ENCODE results near the gene ADCY7. TPM values are rescaled to one million over a fixed set of nuclear protein-coding genes. Genes with fewer than 3 reads are reported as not detected.

Gene ADCY7
- total RNA-seq, 1 donor from 2014 or later: 16.7 TPM

DNA sequence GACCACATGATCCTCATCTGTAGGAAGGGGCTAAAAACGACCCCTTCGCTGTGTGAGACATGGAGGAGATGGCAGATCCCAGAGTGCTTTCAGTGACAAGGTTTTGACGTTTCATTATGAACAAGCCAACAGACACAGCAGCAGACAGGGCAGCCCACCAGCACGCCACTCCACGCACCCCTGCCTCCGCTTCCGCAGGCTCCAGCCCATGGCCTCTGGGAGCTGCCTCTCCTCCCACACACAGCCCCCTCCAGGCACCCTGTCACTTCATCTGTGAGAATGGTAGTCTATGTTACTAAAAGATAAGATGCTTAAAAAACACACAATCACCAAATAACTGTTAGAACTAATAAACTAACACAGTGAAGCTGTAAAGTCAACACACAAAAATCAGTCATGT is 12.3 kb upstream of the ADCY7 start:
- no peak for DNase-seq
- TF ChIP-seq, protein P1, sequence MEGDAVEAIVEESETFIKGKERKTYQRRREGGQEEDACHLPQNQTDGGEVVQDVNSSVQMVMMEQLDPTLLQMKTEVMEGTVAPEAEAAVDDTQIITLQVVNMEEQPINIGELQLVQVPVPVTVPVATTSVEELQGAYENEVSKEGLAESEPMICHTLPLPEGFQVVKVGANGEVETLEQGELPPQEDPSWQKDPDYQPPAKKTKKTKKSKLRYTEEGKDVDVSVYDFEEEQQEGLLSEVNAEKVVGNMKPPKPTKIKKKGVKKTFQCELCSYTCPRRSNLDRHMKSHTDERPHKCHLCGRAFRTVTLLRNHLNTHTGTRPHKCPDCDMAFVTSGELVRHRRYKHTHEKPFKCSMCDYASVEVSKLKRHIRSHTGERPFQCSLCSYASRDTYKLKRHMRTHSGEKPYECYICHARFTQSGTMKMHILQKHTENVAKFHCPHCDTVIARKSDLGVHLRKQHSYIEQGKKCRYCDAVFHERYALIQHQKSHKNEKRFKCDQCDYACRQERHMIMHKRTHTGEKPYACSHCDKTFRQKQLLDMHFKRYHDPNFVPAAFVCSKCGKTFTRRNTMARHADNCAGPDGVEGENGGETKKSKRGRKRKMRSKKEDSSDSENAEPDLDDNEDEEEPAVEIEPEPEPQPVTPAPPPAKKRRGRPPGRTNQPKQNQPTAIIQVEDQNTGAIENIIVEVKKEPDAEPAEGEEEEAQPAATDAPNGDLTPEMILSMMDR (IDR thresholded peaks at IDR 0.05; ENCODE audit: partially characterized antibody, unreplicated experiment): no peak
- Mint-ChIP-seq H3K27ac (ENCODE audit: unreplicated experiment) (peak overlapping the region; percentile 10), H3K36me3 (ENCODE audit: unreplicated experiment) (no peaks in the 10 kb centered on the region), H3K27me3 (ENCODE audit: unreplicated experiment) (no peaks in the 10 kb centered on the region), H3K4me1 (ENCODE audit: low read depth, unreplicated experiment) (peaks cover 13% of the 10 kb centered on the region), H3K4me3 (ENCODE audit: unreplicated experiment) (no peak overlapping the region), H3K9me3 (ENCODE audit: unreplicated experiment) (peaks cover 2% of the 10 kb centered on the region)

- Mint-ChIP-seq H3K36me3 (ENCODE audit: unreplicated experiment) (no peaks in the 10 kb centered on the region), H3K9me3 (ENCODE audit: unreplicated experiment) (peaks cover 6% of the 10 kb centered on the region), H3K4me1 (ENCODE audit: low read depth, unreplicated experiment) (peaks cover 23% of the 10 kb centered on the region), H3K4me3 (ENCODE audit: unreplicated experiment) (no peak overlapping the region), H3K27ac (ENCODE audit: unreplicated experiment) (no peak overlapping the region), H3K27me3 (ENCODE audit: unreplicated experiment) (no peaks in the 10 kb centered on the region)
- TF ChIP-seq, protein P1 (IDR thresholded peaks at IDR 0.05; ENCODE audit: partially characterized antibody, unreplicated experiment): no peak
- no peak for DNase-seq
Observed at GRCh38 chr16:50255538-50255937, 10.8 kb upstream of the ADCY7 start.

DNA sequence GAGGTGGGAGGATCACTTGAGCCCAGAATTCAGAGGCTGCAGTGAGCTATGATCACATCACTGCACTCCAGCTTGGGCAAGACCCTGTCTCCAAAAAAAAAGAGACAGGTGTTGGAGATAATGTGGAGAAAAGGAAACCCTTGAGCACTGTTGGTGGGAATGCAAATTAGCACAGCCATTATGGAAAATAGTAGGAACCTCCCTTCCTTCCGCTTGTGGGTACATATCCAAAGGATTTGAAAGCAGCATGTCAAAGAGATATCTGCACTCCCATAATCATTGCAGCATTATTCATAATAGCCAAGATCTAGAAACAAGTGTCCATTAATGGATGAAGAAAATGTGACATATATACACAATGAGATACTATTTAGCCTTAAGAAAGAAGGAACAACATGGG is 9.7 kb upstream of the ADCY7 start:
- Mint-ChIP-seq H3K4me3 (ENCODE audit: unreplicated experiment) (no peak overlapping the region), H3K27ac (ENCODE audit: unreplicated experiment) (no peak overlapping the region), H3K4me1 (ENCODE audit: low read depth, unreplicated experiment) (peaks cover 23% of the 10 kb centered on the region), H3K9me3 (ENCODE audit: unreplicated experiment) (peaks cover 8% of the 10 kb centered on the region), H3K36me3 (ENCODE audit: unreplicated experiment) (no peaks in the 10 kb centered on the region), H3K27me3 (ENCODE audit: unreplicated experiment) (no peaks in the 10 kb centered on the region)
- TF ChIP-seq, protein P1 (IDR thresholded peaks at IDR 0.05; ENCODE audit: partially characterized antibody, unreplicated experiment): no peak
- no peak for DNase-seq

DNA sequence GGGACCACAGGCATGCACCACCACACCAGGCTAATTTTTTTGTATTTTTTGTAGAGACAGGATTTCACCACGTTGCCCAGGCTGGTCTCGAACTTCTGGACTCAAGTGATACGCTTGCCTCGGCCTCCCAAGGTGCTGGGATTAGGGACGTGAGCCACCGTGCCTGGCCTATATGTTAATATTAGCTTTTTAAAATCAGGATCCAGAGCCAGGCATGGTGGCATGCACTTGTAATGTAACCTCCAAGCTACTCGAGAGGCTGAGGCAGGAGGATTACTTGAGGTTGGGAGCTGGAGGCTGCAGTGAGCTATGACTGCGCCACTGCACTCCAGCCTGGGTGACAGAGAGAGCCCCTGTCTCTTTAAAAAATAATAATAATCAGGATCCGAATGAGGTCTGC is 8.5 kb upstream of the ADCY7 start:
- no peak for DNase-seq
- Mint-ChIP-seq H3K9me3 (ENCODE audit: unreplicated experiment) (peaks cover 8% of the 10 kb centered on the region), H3K27ac (ENCODE audit: unreplicated experiment) (no peak overlapping the region), H3K36me3 (ENCODE audit: unreplicated experiment) (no peaks in the 10 kb centered on the region), H3K27me3 (ENCODE audit: unreplicated experiment) (peaks cover 7% of the 10 kb centered on the region), H3K4me1 (ENCODE audit: low read depth, unreplicated experiment) (peaks cover 24% of the 10 kb centered on the region), H3K4me3 (ENCODE audit: unreplicated experiment) (no peak overlapping the region)
- TF ChIP-seq, protein P1 (IDR thresholded peaks at IDR 0.05; ENCODE audit: partially characterized antibody, unreplicated experiment): no peak

GRCh38 chr16:50259334-50260205 is 6.8 kb upstream of the ADCY7 start:
- peak; percentile 34 for DNase-seq
- peak overlapping the region; percentile 83 for H3K27ac Mint-ChIP-seq (ENCODE audit: unreplicated experiment)

More at GRCh38 chr16:50259334-50260205, 6.8 kb upstream of the ADCY7 start:
- no peak overlapping the region for H3K4me3 Mint-ChIP-seq (ENCODE audit: unreplicated experiment)
- peaks cover 8% of the 10 kb centered on the region for H3K9me3 Mint-ChIP-seq (ENCODE audit: unreplicated experiment)
- H3K27me3 Mint-ChIP-seq (ENCODE audit: unreplicated experiment): peaks cover 7% of the 10 kb centered on the region
- TF ChIP-seq, protein P1 (IDR thresholded peaks at IDR 0.05; ENCODE audit: partially characterized antibody, unreplicated experiment): no peak
- peaks cover 28% of the 10 kb centered on the region for H3K4me1 Mint-ChIP-seq (ENCODE audit: low read depth, unreplicated experiment)
- H3K36me3 Mint-ChIP-seq (ENCODE audit: unreplicated experiment): no peaks in the 10 kb centered on the region

All from glutamatergic neuron (in vitro differentiated cells).